Urinary bladder (tissue), 4 donors: ENCODE data around the gene POLR3E. TPM values are rescaled to one million over a fixed set of nuclear protein-coding genes. Genes with fewer than 3 reads are reported as not detected.
A peak's percentile ranks its signal among the peaks of the same experiment; 100 is the strongest.

ENCODE experiments used
- DNase-seq: peaks from one replicate; pipeline ENCODE4 v3.0.0-alpha.2; 2015; ENCODE audit errors: extremely low spot score
- H3K27ac ChIP-seq: one replicate; pipeline ENCODE4 v1.5.1; 2013; ENCODE audit warnings: low read depth, mild to moderate bottlenecking, moderate library complexity
- H3K36me3 ChIP-seq: one replicate; pipeline ENCODE4 v1.6.1; 2013; ENCODE audit warnings: mild to moderate bottlenecking, moderate library complexity; ENCODE audit not compliant: insufficient read depth
- H3K4me1 ChIP-seq: one replicate; pipeline ENCODE4 v1.6.1; 2013; ENCODE audit warnings: mild to moderate bottlenecking, moderate library complexity; ENCODE audit not compliant: insufficient read depth
- H3K4me3 ChIP-seq: one replicate; pipeline ENCODE4 v1.5.1; 2013; ENCODE audit warnings: low read depth, low read length
- WGBS: extraction: QIAGEN DNeasy Blood & Tissue Kit; methylation state at CpG from one replicate; pipeline ENCODE4 v1.1.7; 2013; 5-methylcytosine and 5-hydroxymethylcytosine counted together
- polyA plus RNA-seq: library from polyadenylated mRNA; stranded (reverse); fragments of 200-250 nt; gene quantifications from one replicate; pipeline ENCODE4 v1.2.3, GENCODE V29; 2013
- total RNA-seq: library from RNA; depleted of rRNA; stranded (reverse); fragments of >200 nt; gene quantifications from one replicate; pipeline ENCODE4 v1.2.3, GENCODE V29; 2014
- donor health status: healthy with polysubstance abuse.
- donor health status: healthy.

Gene POLR3E, protein sequence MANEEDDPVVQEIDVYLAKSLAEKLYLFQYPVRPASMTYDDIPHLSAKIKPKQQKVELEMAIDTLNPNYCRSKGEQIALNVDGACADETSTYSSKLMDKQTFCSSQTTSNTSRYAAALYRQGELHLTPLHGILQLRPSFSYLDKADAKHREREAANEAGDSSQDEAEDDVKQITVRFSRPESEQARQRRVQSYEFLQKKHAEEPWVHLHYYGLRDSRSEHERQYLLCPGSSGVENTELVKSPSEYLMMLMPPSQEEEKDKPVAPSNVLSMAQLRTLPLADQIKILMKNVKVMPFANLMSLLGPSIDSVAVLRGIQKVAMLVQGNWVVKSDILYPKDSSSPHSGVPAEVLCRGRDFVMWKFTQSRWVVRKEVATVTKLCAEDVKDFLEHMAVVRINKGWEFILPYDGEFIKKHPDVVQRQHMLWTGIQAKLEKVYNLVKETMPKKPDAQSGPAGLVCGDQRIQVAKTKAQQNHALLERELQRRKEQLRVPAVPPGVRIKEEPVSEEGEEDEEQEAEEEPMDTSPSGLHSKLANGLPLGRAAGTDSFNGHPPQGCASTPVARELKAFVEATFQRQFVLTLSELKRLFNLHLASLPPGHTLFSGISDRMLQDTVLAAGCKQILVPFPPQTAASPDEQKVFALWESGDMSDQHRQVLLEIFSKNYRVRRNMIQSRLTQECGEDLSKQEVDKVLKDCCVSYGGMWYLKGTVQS
- total RNA-seq (31.9 TPM), polyA plus RNA-seq (26.2 TPM)

DNA sequence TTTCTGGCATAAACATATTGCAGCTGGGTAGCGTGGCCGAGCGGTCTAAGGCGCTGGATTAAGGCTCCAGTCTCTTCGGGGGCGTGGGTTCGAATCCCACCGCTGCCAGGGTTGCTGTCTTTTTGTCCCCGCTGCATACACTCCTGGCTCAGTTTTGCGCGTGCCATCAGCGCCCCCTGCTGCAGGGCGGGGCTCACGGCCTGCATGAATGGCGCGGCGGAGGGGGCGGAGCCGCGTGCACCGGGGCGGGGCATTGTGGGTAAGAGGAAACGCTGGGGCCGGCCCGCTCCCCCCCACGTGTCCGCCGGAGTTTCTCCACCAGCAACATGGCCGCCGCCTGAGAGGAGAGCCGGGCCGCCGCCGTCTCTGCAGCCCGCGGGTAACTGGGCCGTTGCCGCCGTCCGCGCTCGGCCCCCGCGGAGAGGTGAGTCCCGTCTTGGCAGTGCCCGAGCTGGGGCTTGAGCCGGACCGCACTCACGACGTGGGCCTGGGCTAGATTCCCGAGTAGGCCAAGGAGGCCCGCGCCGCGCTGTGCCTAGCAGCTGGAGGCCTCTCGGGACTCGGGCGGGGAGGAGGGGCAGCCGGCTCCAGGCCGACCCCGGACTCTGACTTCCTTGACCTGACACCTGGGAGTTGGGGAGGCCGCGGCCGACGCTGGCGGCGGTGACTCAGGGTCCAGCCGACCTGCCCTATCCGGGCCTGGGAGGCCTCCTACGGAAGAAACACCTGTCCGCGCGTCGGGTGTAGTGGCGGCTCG lies at the start of gene POLR3E:
TSS of gene POLR3E (plus strand) at position 296 of the 757 bp plus-strand sequence. CDS start 5,560 bp downstream, outside the sequence.
- Histone ChIP-seq H3K4me1 (no peaks in the 10 kb centered on the region), H3K4me3 (peak within 1 kb of the TSS; percentile 80), H3K27ac (peak within 1 kb of the TSS; percentile 87), H3K36me3 (no peaks in the 10 kb centered on the region)
- WGBS, result under 1% methylated on average over 76 of the region's 76 CpGs
- DNase-seq, result peak; percentile 94

DNA sequence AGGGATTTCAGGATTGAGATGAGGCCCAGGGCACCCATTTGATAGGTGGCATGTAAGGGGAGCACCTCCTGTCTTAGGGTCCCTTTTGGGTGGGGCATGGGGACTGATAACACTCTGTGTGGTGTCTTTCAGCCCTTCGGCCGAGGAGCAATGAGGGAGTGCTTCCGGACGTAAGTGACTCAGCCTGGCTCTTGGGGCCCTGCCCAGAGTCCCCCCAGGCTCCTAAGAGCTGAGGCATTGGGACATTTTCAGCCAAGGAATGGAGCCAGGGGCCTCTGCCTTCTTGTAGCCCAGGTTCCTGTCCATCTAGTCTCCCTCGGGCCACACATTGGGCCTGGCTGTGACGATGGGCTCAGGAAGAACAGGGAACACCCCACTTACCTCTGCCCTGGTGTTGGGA lies 46.7 kb upstream of the POLR3E start:
- Histone ChIP-seq H3K4me3 (no peak overlapping the region), H3K4me1 (no peaks in the 10 kb centered on the region), H3K27ac (no peak overlapping the region), H3K36me3 (peaks cover 2% of the 10 kb centered on the region)
- no peak for DNase-seq
- 87% methylated on average over 6 of the region's 6 CpGs for WGBS

DNA sequence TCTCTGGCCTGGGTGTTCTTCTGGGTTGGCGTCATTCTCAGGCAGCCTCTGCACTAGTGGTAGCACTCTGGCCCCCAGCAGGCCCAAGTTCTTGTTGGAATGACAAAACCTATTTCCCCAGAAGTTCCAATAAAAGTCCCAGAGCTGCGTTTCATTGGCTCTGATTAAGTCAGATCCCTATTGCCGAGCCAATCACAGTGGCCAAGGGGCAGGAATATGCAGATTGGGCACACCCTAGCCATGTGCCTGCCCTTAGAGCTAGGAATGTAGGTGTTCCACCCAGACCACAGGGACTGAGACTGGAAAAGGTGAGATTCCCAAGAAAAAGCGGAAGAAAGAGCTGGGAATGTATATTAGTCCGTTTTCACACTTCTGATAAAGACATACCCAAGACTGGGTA lies 44.9 kb upstream of the POLR3E start:
- H3K27ac ChIP-seq, result no peak overlapping the region
- no peak overlapping the region for H3K4me3 ChIP-seq
- 97% methylated on average over 5 of the region's 5 CpGs for WGBS
- peaks cover 4% of the 10 kb centered on the region for H3K36me3 ChIP-seq
- no peak for DNase-seq
- no peaks in the 10 kb centered on the region for H3K4me1 ChIP-seq

DNA sequence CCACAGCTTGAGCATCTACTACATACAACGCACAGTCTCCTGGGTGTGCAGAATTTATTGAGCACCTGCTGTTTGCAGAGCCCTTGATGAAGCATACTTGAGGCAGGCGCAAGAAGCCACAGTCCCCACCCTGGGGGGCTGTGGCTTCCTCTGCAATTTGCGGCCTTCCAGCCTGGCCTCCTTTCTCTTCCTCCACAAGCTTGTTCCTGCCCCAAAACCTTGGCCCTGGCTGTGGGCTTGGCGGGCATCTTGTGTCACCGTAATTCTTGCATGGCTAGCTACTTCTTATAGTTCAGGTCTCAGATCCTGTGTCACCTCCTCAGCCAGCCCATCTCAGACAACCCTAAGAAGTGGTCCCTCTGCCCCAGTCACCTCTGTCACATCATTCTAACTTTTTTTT lies 43.9 kb upstream of the POLR3E start:
- H3K4me1 ChIP-seq, result no peaks in the 10 kb centered on the region
- no peak overlapping the region for H3K27ac ChIP-seq
- 96% methylated on average over 5 of the region's 5 CpGs for WGBS
- H3K4me3 ChIP-seq, result no peak overlapping the region
- DNase-seq, result no peak
- H3K36me3 ChIP-seq, result peaks cover 4% of the 10 kb centered on the region

DNA sequence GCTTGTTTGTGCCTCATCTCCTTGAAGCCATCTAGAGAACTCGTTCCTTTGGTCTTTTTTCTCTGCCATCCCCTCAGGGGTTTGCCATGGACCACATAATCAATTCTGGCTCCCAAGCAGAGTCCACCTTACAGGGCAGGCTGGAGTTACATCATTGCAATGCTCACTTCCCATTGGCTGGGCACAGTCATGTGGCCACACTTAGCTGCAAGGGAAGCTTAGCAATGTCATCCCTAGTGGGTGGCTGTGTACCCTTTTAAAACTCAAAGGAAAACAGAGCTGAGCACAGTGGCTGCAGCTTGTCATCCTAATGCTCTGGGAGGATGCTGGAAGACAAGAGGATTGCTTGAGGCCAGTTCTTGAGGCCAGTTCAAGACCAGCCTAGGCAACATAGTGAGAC lies 41.9 kb upstream of the POLR3E start:
- WGBS, result 96% methylated on average over 1 of the region's 1 CpG
- Histone ChIP-seq H3K36me3 (peaks cover 8% of the 10 kb centered on the region), H3K4me3 (no peak overlapping the region), H3K4me1 (no peaks in the 10 kb centered on the region), H3K27ac (no peak overlapping the region)
- DNase-seq, result no peak

DNA sequence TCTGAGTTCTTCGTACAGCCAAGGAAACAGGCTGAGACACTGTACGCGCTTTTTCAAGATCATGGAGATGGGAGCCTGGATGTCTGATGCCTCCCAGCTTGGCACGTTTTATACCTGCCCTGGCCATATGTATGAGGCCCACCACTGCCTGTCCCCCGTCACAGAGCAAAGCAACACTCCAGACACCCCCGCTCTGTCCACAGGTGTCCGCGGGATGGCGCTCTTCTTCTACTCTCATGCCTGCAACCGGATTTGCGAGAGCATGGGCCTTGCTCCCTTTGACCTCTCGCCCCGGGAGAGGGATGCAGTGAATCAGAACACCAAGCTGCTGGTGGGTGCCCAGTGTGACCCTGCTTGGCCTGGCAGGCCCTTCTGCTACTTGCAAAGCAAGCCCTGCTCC lies 39.8 kb upstream of the POLR3E start:
- WGBS, result 96% methylated on average over 13 of the region's 13 CpGs
- peaks cover 6% of the 10 kb centered on the region for H3K36me3 ChIP-seq
- no peak overlapping the region for H3K27ac ChIP-seq

DNA sequence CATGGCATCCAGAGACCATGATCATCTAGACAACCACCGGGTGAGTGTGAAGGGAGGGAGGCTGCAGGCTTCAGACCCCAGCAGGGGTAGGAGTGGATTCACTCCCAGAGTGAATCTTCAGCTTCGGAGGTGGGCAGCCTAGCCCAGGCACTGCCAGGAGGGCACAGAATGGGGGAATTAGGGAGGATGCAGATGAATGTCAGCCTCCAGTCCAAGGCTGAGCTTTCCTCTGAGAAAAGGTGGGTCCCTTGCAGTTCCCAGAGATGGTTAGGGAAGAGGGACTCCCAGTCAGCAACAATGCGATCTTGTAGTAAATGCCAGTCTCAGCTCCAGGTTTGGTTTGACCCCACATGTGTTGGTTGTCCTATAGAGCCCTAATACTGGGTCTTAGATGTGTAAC lies 36.7 kb upstream of the POLR3E start:
- 96% methylated on average over 3 of the region's 3 CpGs for whole genome bisulfite sequencing
- DNase-seq, result no peak
- no peaks in the 10 kb centered on the region for H3K4me1 ChIP-seq
- H3K4me3 ChIP-seq, result no peak overlapping the region
- peaks cover 6% of the 10 kb centered on the region for H3K36me3 ChIP-seq
- no peak overlapping the region for H3K27ac ChIP-seq

More for the DNA sequence above, 39.8 kb upstream of the POLR3E start:
- H3K4me3 ChIP-seq, result no peak overlapping the region
- no peak for DNase-seq
- H3K4me1 ChIP-seq, result no peaks in the 10 kb centered on the region

DNA sequence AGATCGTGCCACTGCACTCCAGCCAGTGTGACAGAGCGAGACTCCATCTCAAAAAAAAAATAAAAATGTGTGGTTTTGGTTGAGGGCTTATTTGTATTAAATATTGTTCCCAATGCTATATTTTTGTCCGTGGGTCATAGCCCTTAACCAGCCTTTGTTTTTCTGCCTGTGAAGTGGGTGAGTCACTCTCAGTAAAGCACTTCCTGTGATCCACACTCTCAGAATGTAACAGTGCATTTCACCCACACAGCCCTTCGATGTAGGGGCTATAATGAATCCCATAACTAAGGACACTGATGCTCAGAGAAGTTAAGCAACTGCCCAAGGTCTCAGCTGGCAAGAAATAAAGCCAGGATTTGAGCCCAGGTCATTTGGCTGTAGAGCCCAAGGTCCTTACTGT lies 34.7 kb upstream of the POLR3E start:
- WGBS, result 93% methylated on average over 4 of the region's 4 CpGs
- H3K36me3 ChIP-seq, result peaks cover 3% of the 10 kb centered on the region
- no peak overlapping the region for H3K27ac ChIP-seq
- H3K4me1 ChIP-seq, result no peaks in the 10 kb centered on the region
- H3K4me3 ChIP-seq, result no peak overlapping the region
- no peak for DNase-seq

DNA sequence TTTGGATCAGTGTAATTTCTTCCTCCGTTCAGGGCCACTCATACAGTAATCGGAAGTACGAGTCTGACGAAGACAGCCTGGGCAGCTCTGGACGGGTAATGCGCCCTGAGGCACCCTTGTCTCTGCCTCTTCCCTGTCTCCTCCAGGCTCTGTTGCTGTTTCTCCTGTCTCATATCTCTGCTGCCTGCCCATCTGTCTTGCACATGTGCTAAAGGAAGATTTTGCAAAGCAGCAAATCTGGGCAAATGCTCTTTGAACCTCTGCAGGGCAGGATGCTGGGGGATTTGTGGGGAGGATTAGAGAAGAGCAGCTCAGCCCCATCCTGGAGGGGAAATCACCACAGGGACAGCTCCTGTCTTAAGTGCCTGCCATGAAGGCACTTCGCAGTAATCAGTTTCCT lies 32.4 kb upstream of the POLR3E start:
- H3K4me3 ChIP-seq, result no peak overlapping the region
- H3K4me1 ChIP-seq, result no peaks in the 10 kb centered on the region
- no peaks in the 10 kb centered on the region for H3K36me3 ChIP-seq
- H3K27ac ChIP-seq, result no peak overlapping the region
- 74% methylated on average over 7 of the region's 7 CpGs for WGBS
- no peak for DNase-seq

DNA sequence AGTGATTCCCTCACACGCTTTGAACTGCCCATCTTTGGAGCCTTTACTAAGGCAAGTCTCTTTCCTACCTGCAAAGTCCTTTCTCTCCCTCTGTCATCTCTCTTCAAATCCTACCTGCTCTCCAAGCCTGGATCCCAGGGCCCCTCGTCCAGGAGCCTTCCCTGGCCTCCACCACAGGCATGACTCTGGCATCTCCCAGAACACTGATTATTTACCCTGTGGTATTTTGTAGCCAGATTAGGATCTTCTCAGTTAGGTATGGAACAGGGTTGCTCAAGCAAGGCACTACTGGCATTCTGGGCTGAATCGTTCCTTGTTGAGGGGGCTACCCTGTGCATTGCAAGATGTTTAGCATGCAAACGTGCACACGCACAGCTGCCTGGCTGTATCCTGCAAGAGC lies 31.9 kb upstream of the POLR3E start:
- 81% methylated on average over 5 of the region's 5 CpGs for WGBS
- DNase-seq, result no peak
- no peaks in the 10 kb centered on the region for H3K36me3 ChIP-seq
- H3K4me3 ChIP-seq, result no peak overlapping the region
- H3K4me1 ChIP-seq, result no peaks in the 10 kb centered on the region
- no peak overlapping the region for H3K27ac ChIP-seq

DNA sequence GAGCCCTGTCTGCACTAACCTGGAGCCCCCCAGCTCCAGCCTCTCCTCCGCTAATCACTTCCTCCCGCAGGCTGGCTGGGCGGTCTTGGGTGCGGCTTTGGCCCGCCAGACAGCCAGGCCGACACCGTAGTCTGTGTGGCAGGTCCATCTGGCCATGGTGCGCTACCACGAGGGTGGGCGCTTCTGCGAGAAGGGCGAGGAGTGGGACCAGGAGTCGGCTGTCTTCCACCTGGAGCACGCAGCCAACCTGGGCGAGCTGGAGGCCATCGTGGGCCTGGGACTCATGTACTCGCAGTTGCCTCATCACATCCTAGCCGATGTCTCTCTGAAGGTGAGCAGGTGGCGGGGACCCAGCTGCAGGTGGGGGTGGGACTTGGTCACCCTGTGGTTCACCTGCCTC lies 30.7 kb upstream of the POLR3E start:
- WGBS, result 97% methylated on average over 19 of the region's 19 CpGs
- H3K36me3 ChIP-seq, result no peaks in the 10 kb centered on the region
- H3K4me1 ChIP-seq, result no peaks in the 10 kb centered on the region
- H3K4me3 ChIP-seq, result no peak overlapping the region
- H3K27ac ChIP-seq, result no peak overlapping the region
- DNase-seq, result no peak

DNA sequence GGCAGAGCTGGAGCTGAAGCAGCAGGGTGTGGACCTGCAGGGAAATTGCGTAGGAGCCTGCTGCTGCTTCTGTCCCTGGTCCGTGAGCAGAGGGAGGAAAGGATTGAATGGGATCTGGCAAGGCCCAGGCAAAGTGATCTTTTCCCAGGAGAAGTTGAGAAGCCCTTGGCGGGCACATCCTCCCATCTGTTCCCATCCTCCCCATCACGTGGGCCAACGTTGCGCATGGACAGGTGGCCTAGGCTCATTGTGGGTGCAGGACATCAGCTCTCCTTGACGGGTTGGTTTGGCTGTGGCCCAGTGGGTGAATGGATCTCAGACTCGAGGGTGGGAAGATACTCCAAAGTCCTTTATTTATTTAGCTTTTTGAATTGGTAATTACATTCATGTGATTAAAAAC lies 29.4 kb upstream of the POLR3E start:
- Histone ChIP-seq H3K4me3 (no peak overlapping the region), H3K36me3 (no peaks in the 10 kb centered on the region)

DNA sequence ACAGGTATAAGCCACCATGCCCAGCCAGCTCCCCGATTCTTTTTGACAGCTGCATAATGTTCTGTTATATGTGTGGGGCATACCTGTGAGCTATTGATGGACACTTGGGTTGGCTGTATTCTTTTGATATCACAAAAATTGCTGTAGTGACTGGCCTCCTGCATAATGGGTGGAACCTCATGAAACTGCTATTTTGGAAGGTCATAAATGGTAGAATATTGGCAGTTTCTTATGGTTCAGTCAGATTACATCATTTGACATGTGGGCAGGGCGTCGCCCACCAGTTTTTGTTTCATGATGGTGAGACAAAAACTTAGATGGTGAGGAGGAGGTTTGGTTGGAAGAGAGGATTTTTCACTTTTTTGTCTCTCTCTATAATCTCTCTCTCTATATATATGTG lies 26.7 kb upstream of the POLR3E start:
- DNase-seq, result no peak
- no peaks in the 10 kb centered on the region for H3K4me1 ChIP-seq
- H3K36me3 ChIP-seq, result peaks cover 3% of the 10 kb centered on the region
- H3K4me3 ChIP-seq, result no peak overlapping the region
- no peak overlapping the region for H3K27ac ChIP-seq
- 93% methylated on average over 3 of the region's 3 CpGs for whole genome bisulfite sequencing

More for the DNA sequence above, 29.4 kb upstream of the POLR3E start:
- WGBS, result 90% methylated on average over 8 of the region's 8 CpGs
- H3K27ac ChIP-seq, result no peak overlapping the region
- DNase-seq, result no peak
- no peaks in the 10 kb centered on the region for H3K4me1 ChIP-seq
